ENCODE measurements around the gene LYRM9.
A peak's percentile ranks its signal among the peaks of the same experiment; 100 is the strongest.
"Not testable (repeated sequence)": the region's sequence is repeated elsewhere in the genome, so short reads cannot be mapped to it uniquely, and the experiment has no call there.

LYRM9 gene

GRCh38 chr17:27892866-27893769, at the start of gene LYRM9:
TSS of gene LYRM9 (minus strand) at chr17:27893365. CDS start at chr17:27882694, 10,671 bp downstream.
- DNase-seq (ENCODE audit: low read depth in 2 of 2): peak; percentile 89 to 94

DNA sequence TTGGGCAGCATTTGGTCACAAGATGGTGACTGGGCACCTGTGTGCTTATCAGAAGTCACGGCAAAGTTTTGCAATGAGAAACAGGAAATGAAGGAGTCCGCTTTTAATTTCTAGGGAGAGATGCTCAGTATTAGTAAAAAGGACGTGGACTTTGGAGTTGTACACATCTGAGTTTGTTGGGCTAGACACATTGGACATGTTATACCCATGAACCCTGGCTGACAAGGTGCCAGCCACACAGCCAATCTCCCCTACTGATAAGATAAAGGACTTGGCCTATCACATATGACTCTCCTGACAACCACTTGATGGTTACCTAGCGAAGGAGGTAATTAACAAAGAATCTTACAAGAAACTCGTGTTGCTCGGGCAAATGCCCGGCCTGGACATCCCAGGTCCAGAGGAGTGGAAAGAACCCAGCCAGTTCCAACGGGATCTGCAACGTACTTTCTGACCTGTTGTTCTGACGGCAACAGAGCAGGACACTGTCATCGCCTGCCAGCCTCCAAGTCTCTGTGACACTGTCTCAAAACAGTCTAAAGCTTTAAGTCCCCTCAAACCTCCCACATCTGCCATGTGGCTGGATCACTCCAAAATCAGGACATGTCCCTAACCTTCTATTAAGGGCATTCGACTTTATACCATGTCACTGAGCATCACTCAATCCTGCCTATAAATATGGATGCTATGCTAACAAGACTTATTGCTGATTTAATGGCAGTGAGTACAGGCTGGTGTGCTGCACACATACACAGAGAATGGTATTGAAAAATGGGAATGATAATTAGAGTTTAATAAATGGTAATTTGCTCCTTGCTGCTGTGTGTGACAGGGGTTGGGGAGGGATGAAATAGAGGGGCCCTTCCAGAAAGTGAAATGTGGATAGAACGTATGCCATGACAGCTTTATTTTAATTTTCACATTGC, 47.6 kb upstream of the LYRM9 start:
- DNase-seq (ENCODE audit: low read depth in 2 of 2): no peak

DNA sequence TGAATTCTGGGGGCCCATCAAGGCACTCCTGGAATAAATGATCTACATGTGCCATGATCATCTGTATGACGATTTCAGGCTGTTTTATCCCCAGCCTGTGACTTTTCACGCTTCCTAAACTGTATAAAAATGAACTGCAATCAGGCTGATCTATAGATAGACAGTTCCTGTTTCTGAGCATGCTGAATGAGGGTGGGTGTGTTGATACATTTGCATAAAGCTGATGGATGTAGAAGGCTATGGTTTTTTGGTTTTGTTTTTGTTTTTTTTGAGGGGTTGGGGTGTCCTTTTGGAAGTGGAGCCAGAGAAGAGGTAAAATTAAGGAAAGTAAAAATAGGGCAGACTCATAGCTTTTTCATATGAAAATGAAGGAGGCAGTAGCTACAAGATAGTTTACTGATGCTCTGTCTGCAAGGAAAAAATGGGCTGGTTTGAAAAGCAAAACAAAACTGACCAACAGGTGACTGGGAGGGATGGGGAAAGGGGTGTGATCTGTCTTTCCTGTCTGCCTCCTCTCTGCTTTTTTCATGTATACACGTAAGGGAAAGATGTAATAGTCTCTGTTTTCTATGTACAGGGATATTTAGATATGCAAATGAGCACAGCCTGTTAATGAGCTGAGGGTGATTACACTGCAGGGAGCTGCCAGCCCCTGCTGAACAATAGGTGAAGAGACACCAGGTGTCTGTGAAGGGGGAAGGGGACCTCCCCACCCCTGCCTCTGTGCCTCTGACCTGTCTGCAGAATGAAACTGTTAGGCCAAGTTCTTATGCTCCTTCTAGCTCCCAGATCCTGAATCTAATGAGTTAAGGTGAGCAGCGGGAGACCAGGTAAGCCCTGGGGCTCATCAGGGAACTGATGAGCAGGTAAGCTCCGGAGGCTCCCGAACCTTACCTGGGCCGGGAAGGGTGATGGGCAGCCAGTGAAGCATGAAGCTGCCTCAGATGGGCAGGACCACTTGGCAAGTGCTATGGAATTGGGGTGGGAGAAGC, 46.6 kb upstream of the LYRM9 start:
- no peak for DNase-seq (ENCODE audit: low read depth in 2 of 2)

DNA sequence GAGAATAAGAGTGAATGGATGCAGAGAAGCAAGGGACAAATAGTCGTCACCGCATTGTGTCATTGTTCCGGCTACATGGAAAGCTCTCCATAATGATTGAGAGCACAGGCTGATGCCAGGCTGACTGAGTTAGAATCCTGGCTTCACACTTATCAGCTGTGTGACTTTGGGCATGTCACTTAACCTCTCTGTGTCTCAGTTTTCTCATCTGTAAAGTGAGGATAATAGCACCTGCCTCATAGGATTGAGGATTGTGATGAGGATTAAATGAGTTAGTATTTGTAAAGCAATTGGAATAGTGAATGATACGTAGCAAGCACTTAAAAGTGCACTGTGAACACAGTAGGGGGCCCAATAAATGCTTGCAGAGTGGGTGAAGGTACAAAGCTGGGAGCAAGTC, 45.7 kb upstream of the LYRM9 start:
- no peak for DNase-seq (ENCODE audit: low read depth in 2 of 2)

GRCh38 chr17:27938241-27938640, 45.1 kb upstream of the LYRM9 start:
- no peak for DNase-seq (ENCODE audit: low read depth in 2 of 2)

GRCh38 chr17:27937025-27937546, 43.9 kb upstream of the LYRM9 start:
- no peak for DNase-seq (ENCODE audit: low read depth in 2 of 2)

- no peak for DNase-seq (ENCODE audit: low read depth in 2 of 2)
Measured at GRCh38 chr17:27930000-27930399, 36.8 kb upstream of the LYRM9 start.

DNA sequence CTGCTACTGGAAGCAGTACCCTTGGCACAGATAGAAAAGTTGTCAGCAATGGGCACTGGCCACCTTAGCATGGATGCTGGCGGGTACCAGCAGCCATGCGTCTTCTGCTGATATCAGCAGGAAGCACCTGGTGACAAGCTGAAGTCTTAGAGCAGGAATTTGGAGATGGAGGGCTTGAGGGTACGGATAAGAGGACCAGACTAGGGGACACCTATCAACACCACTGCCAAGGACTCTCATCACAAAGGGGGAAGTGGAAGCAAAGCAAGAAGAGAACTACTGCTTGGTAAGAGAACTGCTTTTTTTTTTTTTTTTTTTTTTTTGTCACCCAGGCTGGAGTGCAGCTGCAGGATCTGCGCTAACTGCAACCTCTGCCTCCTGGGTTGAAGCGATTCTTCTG, 35.4 kb upstream of the LYRM9 start:
- DNase-seq (ENCODE audit: low read depth in 2 of 2): no peak

- no peak for DNase-seq (ENCODE audit: low read depth in 2 of 2)
Measured at GRCh38 chr17:27927781-27928180, 34.6 kb upstream of the LYRM9 start.

- no peak for DNase-seq (ENCODE audit: low read depth in 2 of 2)
Measured at GRCh38 chr17:27921599-27921998, 28.4 kb upstream of the LYRM9 start.

- no peak for DNase-seq (ENCODE audit: low read depth in 2 of 2)
Measured at GRCh38 chr17:27921077-27921476, 27.9 kb upstream of the LYRM9 start.

DNA sequence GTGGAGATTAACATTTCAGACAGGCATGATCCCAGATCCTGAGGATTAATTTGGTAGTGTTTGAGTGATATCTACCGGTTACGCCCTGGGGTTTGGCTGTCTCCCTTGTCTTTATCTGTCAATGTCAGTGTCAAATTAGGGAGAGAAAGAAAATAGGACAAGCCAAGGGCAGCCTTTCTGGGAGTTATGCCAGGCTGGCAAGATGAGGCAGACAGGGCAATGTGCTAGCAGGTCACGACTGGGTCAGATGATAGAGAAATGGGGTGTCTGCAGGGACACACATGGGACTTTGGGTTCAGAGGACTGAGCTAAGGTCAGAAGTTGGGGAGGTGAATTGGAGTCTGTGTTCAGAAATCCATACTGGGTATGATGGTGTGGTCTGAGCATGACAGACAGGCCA, 27.4 kb upstream of the LYRM9 start:
- no peak for DNase-seq (ENCODE audit: low read depth in 2 of 2)

GRCh38 chr17:27919079-27919478, 25.9 kb upstream of the LYRM9 start:
- no peak for DNase-seq (ENCODE audit: low read depth in 2 of 2)

DNA sequence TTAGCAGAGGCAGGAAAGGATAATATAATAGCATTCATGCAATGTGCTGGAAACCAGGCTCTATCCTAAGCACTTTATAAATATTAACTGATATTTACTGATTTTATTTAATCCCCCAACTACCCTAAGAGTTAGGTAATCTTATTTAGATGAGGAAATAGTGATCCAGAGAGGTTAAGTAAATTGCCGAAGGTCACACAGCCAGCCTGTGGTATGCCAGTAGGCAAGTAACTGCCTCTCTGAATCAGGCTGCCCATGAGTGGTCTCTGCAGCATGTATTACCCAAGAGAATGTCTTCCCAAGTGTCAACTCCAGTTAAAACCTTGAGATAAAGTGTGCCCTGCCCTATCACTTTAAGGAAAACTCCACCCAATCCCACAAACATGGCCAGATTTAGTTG, 25.3 kb upstream of the LYRM9 start:
- no peak for DNase-seq (ENCODE audit: low read depth in 2 of 2)

- no peak for DNase-seq (ENCODE audit: low read depth in 2 of 2)
Measured at GRCh38 chr17:27917000-27917399, 23.8 kb upstream of the LYRM9 start.

- DNase-seq (ENCODE audit: low read depth in 2 of 2): no peak
Measured at GRCh38 chr17:27915709-27916108, 22.5 kb upstream of the LYRM9 start.

GRCh38 chr17:27914382-27914781, 21.2 kb upstream of the LYRM9 start:
- DNase-seq (ENCODE audit: low read depth in 2 of 2): no peak

- DNase-seq (ENCODE audit: low read depth in 2 of 2): no peak
Measured at GRCh38 chr17:27912964-27913363, 19.8 kb upstream of the LYRM9 start.

DNA sequence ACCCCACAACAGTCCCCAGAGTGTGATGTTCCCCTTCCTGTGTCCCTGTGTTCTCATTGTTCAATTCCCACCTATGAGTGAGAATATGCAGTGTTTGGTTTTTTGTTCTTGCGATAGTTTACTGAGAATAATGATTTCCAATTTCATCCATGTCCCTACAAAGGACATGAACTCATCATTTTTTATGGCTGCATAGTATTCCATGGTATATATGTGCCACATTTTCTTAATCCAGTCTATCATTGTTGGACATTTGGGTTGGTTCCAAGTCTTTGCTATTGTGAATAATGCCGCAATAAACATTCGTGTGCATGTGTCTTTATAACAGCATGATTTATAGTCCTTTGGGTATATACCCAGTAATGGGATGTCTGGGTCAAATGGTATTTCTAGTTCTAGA, 19.1 kb upstream of the LYRM9 start:
- not testable (repeated sequence) for DNase-seq (ENCODE audit: low read depth in 2 of 2)

- no peak for DNase-seq (ENCODE audit: low read depth in 2 of 2)
Measured at GRCh38 chr17:27907976-27908558, 14.9 kb upstream of the LYRM9 start.

- no peak for DNase-seq (ENCODE audit: low read depth in 2 of 2)
Measured at GRCh38 chr17:27906623-27907022, 13.5 kb upstream of the LYRM9 start.
